K562 treated with DMSO at 1 percent for 48 hours (cell line): ENCODE results near the gene PPM1E. TPM values are rescaled to one million over a fixed set of nuclear protein-coding genes. Genes with fewer than 3 reads are reported as not detected.

Source experiments
- total RNA-seq: library from RNA; unstranded; fragments of 300-600 nt; gene quantifications from 2 replicates; pipeline ENCODE4 v1.2.3, GENCODE V29; 2022; ENCODE audit warnings: low replicate concordance; ENCODE audit errors: extremely low read depth

Gene PPM1E
- not detected in 2 replicates for total RNA-seq

DNA sequence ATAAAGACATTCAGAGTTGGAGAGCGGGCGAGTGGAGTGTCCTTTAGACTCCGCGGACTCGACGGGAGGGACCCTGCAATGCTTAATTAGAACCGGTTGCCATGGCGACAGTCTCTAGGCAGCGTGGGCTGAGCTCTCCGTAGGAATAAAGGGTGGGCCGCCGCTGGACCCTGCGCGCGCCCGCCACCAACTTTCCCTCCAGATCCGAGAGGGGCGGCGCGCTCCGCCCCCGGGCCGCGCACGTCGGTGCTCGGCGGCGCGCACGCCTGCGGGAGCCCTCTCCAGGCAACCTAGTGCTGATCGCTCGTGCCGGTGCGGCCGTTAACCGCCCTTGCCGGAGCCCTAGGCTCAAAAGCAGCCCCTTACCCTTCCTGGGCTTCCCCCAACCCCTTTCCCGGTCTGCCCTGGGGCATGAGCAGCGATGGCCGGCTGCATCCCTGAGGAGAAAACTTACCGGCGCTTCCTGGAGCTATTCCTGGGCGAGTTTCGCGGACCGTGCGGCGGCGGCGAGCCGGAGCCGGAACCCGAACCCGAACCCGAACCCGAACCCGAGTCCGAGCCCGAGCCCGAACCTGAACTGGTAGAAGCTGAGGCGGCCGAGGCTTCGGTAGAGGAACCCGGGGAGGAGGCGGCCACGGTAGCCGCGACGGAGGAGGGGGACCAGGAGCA is at the start of gene PPM1E:
PPM1E (plus strand) TSS at position 278 of the 669 bp plus-strand sequence.

Other genes with a start within 250 kb of the PPM1E start
- not detected in 2 replicates for gene MTMR4, start 241.2 kb upstream of the PPM1E start, total RNA-seq
- gene TEX14, start 63.8 kb upstream of the PPM1E start, total RNA-seq = not detected in 2 replicates
- not detected in 2 replicates for gene RAD51C, start 63.3 kb upstream of the PPM1E start, total RNA-seq